Endothelial cell of umbilical vein (primary cell): ENCODE results near the gene ACIN1. TPM values are rescaled to one million over a fixed set of nuclear protein-coding genes. Genes with fewer than 3 reads are reported as not detected.

Experiments used
- BruUV-seq: library from RNA; stranded (reverse); fragments of 400-500 nt; replicated peaks from 2 replicates; lab custom pipeline; 2021; lab: Mats Ljungman, UMichigan
- CTCF ChIA-PET: fragments of 300-600, 350-600 bp; sonication (Branson Sonifier 250); formaldehyde crosslinking; loops from one replicate; lab custom pipeline; 2021; ENCODE audit warnings: antibody characterized with exemption, inconsistent platforms; lab: Charles Lee
- POLR2A ChIA-PET: fragments of 300-600, 350-600 bp; sonication (Branson Sonifier 250); formaldehyde crosslinking; loops from one replicate; lab custom pipeline; 2021; ENCODE audit warnings: antibody characterized with exemption, inconsistent platforms; lab: Charles Lee
- DNase-seq: peaks from one replicate; pipeline ENCODE4 v3.0.0-alpha.2; 2011; ENCODE audit warnings: low read depth, low spot score
- FAIRE-seq: peaks from 2 replicates; lab custom pipeline; 2011; peaks lifted over from hg19 to GRCh38; lab: Jason Lieb, UNC
- H2AFZ ChIP-seq: 2 replicates; pipeline ENCODE4 v1.6.0; 2012; ENCODE audit warnings: low read depth, low read length, control low read depth, inconsistent platforms
- H3K27ac ChIP-seq: 2 replicates; pipeline ENCODE4 v1.5.1; 2011; ENCODE audit warnings: low read depth, mild to moderate bottlenecking, control low read depth, low read length, moderate library complexity; ENCODE audit not compliant: insufficient read depth
- H3K27me3 ChIP-seq, 2 experiments: 2 replicates each; pipeline versions ENCODE4 v1.6.0 to v1.6.1; 2011; ENCODE audit warnings: low read length in 2 of 2, mixed read lengths in 1 of 2; ENCODE audit not compliant: control insufficient read depth in 2 of 2, insufficient read depth in 2 of 2
- H3K36me3 ChIP-seq, 2 experiments: 2 replicates in 1 of 2; 3 replicates in 1 of 2; pipeline ENCODE4 v1.5.1; 2011; ENCODE audit warnings: low read length in 2 of 2, mild to moderate bottlenecking in 1 of 2, moderate library complexity in 1 of 2; ENCODE audit not compliant: control insufficient read depth in 2 of 2, insufficient read depth in 2 of 2; ENCODE audit errors: extremely low read depth in 1 of 2
- H3K4me1 ChIP-seq: 3 replicates; pipeline ENCODE4 v1.5.1; 2011; ENCODE audit warnings: mild to moderate bottlenecking, low read length; ENCODE audit not compliant: control insufficient read depth, insufficient read depth; ENCODE audit errors: extremely low read depth
- H3K4me2 ChIP-seq: 2 replicates; pipeline ENCODE4 v1.6.1; 2011; ENCODE audit warnings: low read length, control low read depth, mixed read lengths; ENCODE audit not compliant: insufficient read depth
- H3K4me3 ChIP-seq, 3 experiments: fragments of 200-600 bp in 1 of 3; sonication (generic), shearing (Covaris generic) in 1 of 3; replicated peaks in 1 of 3; 2 replicates each; pipeline ENCODE4 v1.5.1; 2011 to 2016; ENCODE audit warnings: control low read depth in 3 of 3, low read length in 3 of 3, mild to moderate bottlenecking in 2 of 3, inconsistent platforms in 1 of 3, low read depth in 1 of 3, moderate library complexity in 1 of 3; ENCODE audit not compliant: insufficient read depth in 1 of 3
- H3K79me2 ChIP-seq: 2 replicates; pipeline ENCODE4 v1.6.0; 2012; ENCODE audit warnings: low read length, inconsistent platforms; ENCODE audit not compliant: control insufficient read depth, insufficient read depth
- H3K9ac ChIP-seq: replicated peaks from 2 replicates; pipeline ENCODE3; 2011; ENCODE audit warnings: low read length, control low read depth; ENCODE audit not compliant: insufficient read depth; ENCODE audit errors: extremely low read depth
- H3K9me1 ChIP-seq: replicated peaks from 3 replicates; pipeline ENCODE4 v1.6.0; 2011; ENCODE audit warnings: mild to moderate bottlenecking, low read length; ENCODE audit not compliant: control insufficient read depth, insufficient read depth; ENCODE audit errors: extremely low read depth
- H3K9me3 ChIP-seq: replicated peaks from 2 replicates; pipeline ENCODE4 v1.5.1; 2012; ENCODE audit warnings: low read length, inconsistent platforms; ENCODE audit not compliant: control insufficient read depth, insufficient read depth
- H4K20me1 ChIP-seq: replicated peaks from 2 replicates; pipeline ENCODE3; 2011; ENCODE audit warnings: mild to moderate bottlenecking, low read length; ENCODE audit not compliant: control insufficient read depth, insufficient read depth; ENCODE audit errors: extremely low read depth
- CTCF ChIP-seq, 2 donors: IDR thresholded peaks; 1 replicate in 1 of 2; 2 replicates in 1 of 2; pipeline ENCODE4 v1.5.1; 2011; ENCODE audit warnings: low read length in 2 of 2, mild to moderate bottlenecking in 2 of 2, moderate library complexity in 2 of 2, control low read depth in 1 of 2, inconsistent platforms in 1 of 2, low read depth in 1 of 2; ENCODE audit not compliant: insufficient read depth in 1 of 2; ENCODE audit errors: extremely low read depth in 1 of 2
- EZH2 ChIP-seq: IDR thresholded peaks from 2 replicates; pipeline ENCODE4 v1.6.1; 2012; ENCODE audit warnings: borderline replicate concordance, low read depth, mild to moderate bottlenecking, moderate library complexity, low read length, inconsistent platforms; ENCODE audit not compliant: severe bottlenecking
- FOS ChIP-seq: IDR thresholded peaks from 2 replicates; pipeline ENCODE4 v1.6.1; 2011; ENCODE audit warnings: mild to moderate bottlenecking, low read length, moderate library complexity, borderline replicate concordance; ENCODE audit not compliant: insufficient read depth
- GATA2 ChIP-seq: IDR thresholded peaks from 2 replicates; pipeline ENCODE4 v1.7.0; 2011; ENCODE audit warnings: low read depth, mild to moderate bottlenecking, moderate library complexity, mixed read lengths, low read length; ENCODE audit not compliant: insufficient read length, insufficient read depth
- JUN ChIP-seq: IDR thresholded peaks from 2 replicates; pipeline ENCODE4 v1.6.1; 2011; ENCODE audit warnings: borderline replicate concordance, low read depth; ENCODE audit not compliant: insufficient read length, insufficient read depth
- MAX ChIP-seq: IDR thresholded peaks from 2 replicates; pipeline ENCODE4 v1.6.1; 2011; ENCODE audit not compliant: insufficient read depth, insufficient read length
- MYC ChIP-seq: IDR thresholded peaks from one replicate; pipeline ENCODE4 v1.6.1; 2011; ENCODE audit warnings: mild to moderate bottlenecking, low read depth, low read length
- POLR2A ChIP-seq: IDR thresholded peaks from 2 replicates; pipeline ENCODE4 v1.6.1; 2012; ENCODE audit warnings: low read depth, mild to moderate bottlenecking, control low read depth, low read length
- POLR2AphosphoS5 ChIP-seq: IDR thresholded peaks from 2 replicates; pipeline ENCODE4 v1.6.1; 2012; ENCODE audit warnings: low read depth, mild to moderate bottlenecking, control low read depth, low read length, moderate library complexity; ENCODE audit not compliant: insufficient read depth
- dilution Hi-C: fragments of 300-500 bp; cut with MboI; formaldehyde crosslinking; loops from one replicate; pipeline ENCODE4 v1.15.0; 2019; ENCODE audit warnings: low sequenced_read_pairs; ENCODE audit not compliant: extremely low pct_ligation_motif_present
- intact Hi-C: fragments of 100-400 bp; cut with micrococcal nuclease; formaldehyde crosslinking; loops from one replicate; pipeline ENCODE4 v1.10.0; 2022
- polyA plus RNA-seq, 4 experiments: library from polyadenylated mRNA; depleted of rRNA in 3 of 4; stranded (reverse) in 3 of 4; unstranded in 1 of 4; fragments of >200 nt; gene quantifications; 2 replicates each; pipeline versions ENCODE4 v1.2.1 to v1.2.3, GENCODE V29; 2011 to 2012; ENCODE audit warnings: missing spikeins in 1 of 4
- total RNA-seq: library from RNA; stranded (reverse); gene quantifications from 2 replicates; pipeline ENCODE4 v1.2.3, GENCODE V29; 2021

ACIN1 gene
- total and polyA plus RNA-seq, 2 donors (not counting 3 experiments of a cell fraction or from before 2014, with no cell fraction given): 146 to 240 TPM

GRCh38 chr14:23028799-23029198, 66.1 kb downstream of the ACIN1 start:
- H3K9me1 ChIP-seq: no peaks in the 10 kb centered on the region
- dilution Hi-C loops: no loop called here
- H3K4me3 ChIP-seq: no peak overlapping the region
- H3K27ac ChIP-seq: no peak overlapping the region
- BruUV-seq: no TSS peak
- H3K4me1 ChIP-seq: peaks cover 12% of the 10 kb centered on the region
- no peak overlapping the region for H3K4me2 ChIP-seq
- TF ChIP-seq POLR2AphosphoS5 (no peak), MYC (no peak), FOS (no peak), GATA2 (no peak), POLR2A (no peak), MAX (no peak), CTCF (IDR thresholded peaks at IDR 0.05; ENCODE audit: extremely low read depth in 1 of 2, insufficient read depth in 1 of 2, low read depth in 1 of 2, low read length in 2 of 2) (no peak), EZH2 (no peak), JUN (no peak)
- FAIRE-seq (peak; percentile 26), DNase-seq (no peak)
- no peaks in the 10 kb centered on the region for H4K20me1 ChIP-seq
- H3K79me2 ChIP-seq: peaks cover 27% of the 10 kb centered on the region
- POLR2A ChIA-PET: no interaction called here
- no peaks in the 10 kb centered on the region for H3K27me3 ChIP-seq
- no peaks in the 10 kb centered on the region for H3K9me3 ChIP-seq
- peaks cover 15 to 21% of the 10 kb centered on the region in 2 experiments for H3K36me3 ChIP-seq
- CTCF ChIA-PET: interaction anchor here (0.8 to 3.4 kb wide), 7 partner anchors 11 to 42 kb away, joined by 3 to 12 read pairs (median 5); partner anchors contain the start of gene CDH24
- no peak overlapping the region for H2AFZ ChIP-seq
- intact Hi-C loops: no loop called here
- H3K9ac ChIP-seq: no peak overlapping the region
